Measurements from ENCODE around the gene LRRFIP1.

LRRFIP1 gene

DNA sequence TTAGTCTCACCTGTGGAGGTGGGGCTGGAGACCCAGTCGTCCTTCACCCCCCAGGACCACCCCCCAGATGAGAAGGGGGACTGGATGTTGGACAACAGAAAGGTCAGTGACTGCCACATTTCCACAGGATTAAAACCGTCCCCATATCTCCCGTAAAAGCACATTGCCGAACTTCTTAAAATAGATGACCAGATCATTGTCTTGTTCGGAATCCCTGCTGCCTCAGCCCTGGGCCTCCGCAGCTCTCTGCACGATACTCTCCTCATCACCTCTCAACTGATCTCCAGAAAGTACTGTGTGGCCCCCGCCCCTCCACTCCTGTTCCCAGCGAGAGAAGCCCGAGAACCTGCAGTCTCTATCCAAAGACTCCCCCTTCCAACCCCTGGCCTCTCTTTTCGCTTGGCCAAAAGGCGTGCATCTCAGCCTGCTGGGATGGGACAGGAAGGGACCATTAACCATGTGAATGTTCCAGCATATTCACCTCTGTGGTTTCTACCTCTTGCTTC is 13.2 kb downstream of the LRRFIP1 start:
- DNase-seq (ENCODE audit: low spot score), result no peak

DNA sequence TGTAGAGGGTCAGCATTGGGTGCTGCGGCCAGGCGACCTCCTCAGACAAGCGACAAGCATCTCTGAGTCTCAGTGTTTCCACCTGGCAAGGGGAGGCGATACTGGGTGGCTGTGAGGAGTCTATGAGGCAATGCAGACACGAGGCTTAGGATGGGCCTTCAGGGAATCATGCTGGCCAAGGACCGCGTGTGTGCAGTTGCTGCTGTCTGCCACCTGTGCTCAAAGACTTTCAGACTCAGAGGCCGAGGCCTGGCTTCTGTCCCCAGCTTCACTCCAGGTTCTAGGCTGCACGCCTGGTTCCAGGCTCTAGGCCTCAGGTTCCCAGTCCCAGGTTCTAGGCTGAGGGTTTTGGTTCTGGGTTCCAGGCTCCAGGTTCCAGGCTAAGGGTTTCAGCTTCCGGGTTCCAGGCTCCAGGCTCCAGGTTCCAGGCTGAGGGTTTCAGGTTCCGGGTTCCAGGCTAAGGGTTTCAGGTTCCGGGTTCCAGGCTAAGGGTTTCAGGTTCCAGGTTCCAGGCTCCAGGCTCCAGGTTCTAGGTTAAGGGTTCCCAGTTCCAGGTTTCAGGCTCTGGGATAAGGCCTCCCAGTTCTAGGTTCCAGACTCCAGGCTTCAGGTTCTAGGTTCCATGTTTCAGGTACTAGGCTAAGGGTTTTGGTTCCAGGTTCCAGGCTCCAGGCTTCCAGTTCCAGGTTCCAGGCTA is 14.8 kb downstream of the LRRFIP1 start:
- no peak for DNase-seq (ENCODE audit: low spot score)

DNA sequence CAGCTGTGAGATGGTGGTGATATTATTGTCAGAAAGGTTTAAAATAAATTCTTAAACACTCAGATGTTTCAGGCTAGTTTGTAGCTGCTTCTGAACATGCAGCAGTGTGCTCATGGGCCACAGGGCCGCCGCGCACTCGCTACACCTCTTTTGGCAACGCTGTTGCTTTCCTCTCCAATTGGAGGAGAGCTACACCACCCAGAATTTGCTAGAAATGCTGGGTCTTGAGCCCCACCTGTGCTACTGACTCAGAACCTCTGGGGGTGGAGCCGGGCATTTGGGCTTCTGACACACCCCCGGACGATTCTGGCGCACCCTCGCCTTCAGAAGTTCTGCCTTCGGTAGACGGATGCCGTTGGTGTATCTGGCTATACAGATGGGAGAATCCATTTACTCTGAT is 15.7 kb downstream of the LRRFIP1 start:
- DNase-seq (ENCODE audit: low spot score), result no peak

DNA sequence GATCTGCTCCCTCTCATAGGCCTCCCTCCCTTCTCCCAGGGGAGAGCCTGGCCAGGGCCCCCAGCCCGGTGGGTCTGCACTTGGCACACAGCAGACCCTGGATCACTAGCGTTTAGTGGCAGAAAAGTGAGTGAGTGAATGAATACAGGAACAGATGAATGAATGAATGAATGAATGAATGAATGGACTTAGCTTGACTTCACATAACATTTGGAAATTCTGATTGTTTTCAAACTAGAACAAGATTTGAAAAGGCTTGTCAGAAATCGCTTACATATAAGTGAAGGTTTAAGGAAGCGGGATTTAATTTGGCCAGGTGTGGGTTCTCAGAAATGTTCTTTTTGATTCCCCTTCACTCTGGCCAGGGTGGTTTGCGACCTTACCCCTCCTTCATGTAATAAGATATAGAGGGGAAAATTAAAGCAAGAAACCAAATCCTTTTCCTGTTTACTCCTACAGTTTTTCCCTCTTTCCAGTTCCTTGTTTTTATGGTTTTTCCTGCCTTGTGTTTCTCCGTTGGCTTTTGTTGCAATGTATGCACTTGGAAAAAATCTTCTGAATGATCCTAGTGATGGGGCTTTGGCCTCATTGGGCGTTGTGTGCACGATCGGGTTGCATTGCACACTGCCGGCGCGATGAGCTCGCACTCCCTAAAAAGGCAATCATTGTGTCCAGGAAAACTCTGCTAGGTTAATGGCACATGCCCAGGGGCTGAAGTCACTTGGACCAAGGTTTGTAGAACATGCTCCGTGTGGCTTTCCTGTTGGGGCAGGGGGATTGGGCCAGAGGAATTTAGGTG is 16.4 kb downstream of the LRRFIP1 start:
- DNase-seq (ENCODE audit: low spot score), result no peak

DNA sequence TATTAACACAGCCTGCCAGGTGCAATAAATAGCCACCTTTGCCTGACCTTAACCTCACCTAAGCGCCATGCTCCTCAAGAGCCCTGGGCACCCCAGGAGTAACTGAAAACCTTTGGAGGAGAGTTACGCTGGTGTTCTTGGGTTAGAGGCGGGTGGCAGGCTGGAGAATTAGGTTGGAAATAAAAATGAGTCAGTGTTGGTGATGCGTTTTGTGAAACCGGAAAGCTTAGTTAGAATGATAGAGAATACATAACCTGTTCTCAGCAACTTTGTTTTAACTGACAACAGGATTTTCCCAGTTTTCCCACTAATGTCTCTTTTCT is 17.0 kb downstream of the LRRFIP1 start:
- no peak for DNase-seq (ENCODE audit: low spot score)

DNA sequence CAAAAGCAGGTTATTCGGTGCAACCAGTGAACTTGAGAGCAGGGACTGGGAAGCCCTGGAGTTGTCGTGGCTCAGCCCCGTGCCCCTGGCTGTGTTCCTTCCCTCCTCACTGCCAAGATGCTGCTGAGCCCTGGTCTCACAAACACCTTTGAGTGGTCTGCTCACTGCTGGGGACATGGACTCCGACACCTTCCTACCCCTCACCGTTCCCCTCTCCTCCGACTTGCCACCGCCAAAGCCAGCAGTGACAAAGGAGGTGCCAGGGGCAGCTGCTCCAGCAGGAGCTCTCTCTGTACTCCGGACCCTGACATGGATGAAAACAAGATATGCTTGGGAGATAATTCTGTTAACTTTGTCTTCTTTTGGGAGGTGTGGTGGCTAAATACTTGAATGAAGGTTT is 17.9 kb downstream of the LRRFIP1 start:
- DNase-seq (ENCODE audit: low spot score), result no peak

DNA sequence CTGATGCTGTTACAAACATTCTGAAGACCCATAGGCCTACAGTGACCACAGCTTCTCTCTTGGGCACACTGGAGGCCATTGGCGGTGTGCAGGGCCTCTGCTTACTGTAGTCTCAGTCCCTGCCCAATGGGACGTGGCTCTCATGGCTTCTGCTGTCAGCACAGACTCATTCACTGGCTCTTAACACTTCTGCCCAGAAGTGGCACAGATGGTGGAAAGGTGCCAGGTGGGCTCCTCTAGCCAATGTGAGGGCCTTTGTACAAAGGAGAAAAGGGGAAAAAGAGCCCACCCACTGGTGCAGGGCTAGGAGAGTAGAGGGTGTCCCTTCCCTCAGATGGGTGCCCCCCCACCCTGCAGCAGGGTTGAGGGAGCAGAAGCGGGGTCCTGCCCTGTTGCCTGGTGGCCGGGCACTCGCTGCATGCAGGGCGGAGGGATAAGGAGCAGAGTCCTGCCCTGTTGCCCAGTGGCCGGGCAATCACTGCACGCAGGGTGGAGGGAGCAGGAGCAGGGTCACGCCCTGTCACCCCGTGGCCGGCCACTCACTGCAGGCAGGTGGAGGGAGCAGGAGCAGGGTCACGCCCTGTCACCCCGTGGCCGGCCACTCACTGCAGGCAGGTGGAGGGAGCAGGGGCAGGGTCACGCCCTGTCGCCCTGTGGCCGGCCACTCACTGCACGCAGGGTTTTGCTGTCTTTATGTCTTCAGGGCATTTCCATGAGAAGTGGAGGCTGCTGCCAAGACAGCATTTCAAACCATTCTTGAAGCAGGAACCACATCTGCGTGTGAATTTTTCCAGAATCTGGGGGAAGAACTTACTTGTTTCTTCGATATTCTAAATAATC is 20.0 kb downstream of the LRRFIP1 start:
- no peak for DNase-seq (ENCODE audit: low spot score)

DNA sequence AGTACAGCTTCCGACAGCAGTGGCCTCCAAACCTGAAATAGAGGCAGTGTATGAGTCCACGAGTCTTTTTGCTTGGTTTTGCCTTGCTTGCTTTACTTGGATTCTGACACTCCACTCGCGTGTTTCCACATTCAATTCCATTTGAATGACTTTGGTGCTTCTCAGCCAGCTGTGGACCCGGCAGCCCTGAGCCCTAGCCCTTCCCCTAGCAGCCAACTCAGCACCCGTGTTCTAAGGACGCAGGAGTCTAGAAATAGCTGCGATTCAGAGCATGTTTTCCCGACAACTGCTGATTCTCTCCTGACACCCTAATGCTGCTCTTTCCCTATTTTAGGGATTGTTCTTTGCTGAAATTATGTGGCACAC is 20.6 kb downstream of the LRRFIP1 start:
- no peak for DNase-seq (ENCODE audit: low spot score)

DNA sequence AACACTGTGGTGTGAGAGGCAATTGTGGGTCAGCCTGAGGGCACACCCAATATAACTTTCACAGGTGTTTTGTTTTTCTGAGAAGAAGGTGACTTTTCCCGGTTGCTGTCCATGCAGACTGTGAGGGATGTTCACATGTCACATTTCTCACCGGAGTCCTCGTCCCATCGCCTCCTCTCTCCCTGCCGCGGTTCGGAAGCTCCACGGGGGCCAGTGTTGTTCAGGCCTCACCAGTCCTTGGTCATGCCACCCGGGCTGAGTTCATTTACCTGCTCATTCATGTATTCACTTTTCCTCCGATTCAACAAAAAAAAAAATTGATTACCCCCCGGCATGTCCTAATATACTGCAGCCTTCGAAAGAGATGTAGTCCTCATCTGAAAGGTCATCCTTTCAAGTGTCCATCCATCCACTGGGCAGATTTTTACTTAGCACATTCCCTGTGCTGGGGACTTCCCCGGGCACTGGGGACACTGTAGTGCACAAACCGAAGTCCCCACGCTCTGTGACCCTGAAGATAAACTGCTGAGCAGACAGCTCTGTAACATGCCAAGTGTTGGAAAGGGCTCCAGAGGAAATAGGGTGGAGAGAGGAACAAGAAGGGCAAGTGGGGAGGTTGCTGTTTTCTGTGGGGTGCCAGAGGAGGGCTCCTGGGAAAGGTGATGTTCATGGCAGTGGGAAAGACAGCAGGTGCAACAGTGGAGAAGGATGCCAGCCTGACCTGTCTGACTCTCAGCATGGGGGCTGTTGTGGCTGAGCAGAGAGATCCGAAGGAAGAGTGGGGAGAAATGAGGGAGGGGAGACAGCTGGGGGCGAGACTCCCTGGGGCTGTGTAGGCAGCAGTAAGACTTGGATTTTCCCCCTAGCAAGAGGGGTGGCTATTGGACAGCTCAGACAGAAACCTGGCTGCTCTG is 22.4 kb downstream of the LRRFIP1 start:
- no peak for DNase-seq (ENCODE audit: low spot score)

DNA sequence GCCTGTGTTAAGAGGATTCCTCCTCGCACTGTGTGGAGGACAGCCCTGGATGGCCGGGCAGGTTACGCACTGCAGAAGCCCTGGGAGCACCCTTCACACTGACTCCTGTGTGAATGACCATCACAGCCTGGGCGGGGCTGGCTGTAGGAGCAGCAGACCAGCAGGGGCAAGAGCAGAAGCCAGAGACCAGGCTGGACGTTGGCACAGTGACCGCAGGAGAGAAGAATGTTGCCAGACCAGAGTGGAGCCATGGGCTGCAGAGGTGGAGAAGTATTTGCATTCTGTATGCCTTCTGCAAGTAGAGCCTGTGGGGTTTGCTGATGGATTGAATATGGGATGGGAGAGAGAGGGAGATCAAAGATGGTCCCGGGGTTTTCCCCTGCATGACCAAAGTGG is 23.1 kb downstream of the LRRFIP1 start:
- no peak for DNase-seq (ENCODE audit: low spot score)

DNA sequence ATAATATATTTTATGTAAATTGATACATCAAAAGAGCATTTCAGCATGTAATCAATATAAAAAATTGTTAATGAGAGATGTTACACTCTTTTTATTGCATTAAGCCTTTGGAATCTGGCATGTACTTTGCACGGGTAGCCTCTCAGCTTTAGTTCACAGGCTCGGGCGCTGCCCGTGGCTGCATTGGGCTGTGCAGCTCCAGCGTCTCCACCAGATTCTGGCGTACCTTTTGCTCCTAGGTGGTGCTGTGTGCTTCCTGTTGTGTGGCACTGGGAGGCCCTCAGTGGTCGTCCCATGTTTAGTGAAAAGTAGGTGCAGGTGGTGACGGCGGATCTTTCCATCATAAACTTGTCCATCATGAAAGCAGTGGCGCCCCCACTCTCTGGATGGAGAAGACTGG is 24.4 kb downstream of the LRRFIP1 start:
- no peak for DNase-seq (ENCODE audit: low spot score)

DNA sequence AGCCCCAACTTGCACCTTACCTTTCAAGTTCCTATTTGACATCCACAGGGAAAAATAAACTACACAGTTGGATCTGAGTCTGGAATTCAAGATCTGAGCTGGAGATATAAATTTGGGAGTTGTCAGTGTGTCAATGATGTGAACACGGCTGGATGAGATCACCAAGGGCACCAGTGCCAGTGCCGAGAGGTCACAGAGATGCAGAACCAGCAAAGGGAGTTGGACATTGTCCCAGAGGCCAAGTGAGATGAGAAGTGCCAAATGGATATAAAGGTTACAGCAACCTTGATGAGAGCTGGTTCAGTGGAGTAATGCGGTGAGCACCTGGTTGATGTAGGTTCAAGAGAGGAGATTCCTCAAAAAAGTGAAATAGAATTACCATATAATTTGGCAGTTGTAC is 24.8 kb downstream of the LRRFIP1 start:
- no peak for DNase-seq (ENCODE audit: low spot score)

DNA sequence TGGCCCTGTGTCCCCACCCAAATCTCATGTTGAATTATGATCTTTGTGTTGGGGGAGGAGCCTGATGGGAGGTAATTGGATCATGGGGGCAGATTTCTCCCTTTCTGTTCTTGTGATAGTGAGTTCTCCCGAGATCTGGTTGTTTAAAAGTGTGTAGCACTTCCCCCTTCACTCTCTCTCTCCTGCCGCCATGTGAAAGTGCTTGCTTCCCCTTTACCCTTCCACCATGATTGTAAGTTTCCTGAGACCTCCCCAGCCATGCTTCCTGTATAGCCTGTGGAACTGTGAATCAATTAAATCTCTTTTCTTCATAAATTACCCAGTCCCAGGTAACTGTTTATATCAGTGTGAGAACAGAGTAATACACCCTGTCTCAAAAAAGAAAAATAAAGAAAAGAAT is 25.5 kb downstream of the LRRFIP1 start:
- DNase-seq (ENCODE audit: low spot score), result no peak

DNA sequence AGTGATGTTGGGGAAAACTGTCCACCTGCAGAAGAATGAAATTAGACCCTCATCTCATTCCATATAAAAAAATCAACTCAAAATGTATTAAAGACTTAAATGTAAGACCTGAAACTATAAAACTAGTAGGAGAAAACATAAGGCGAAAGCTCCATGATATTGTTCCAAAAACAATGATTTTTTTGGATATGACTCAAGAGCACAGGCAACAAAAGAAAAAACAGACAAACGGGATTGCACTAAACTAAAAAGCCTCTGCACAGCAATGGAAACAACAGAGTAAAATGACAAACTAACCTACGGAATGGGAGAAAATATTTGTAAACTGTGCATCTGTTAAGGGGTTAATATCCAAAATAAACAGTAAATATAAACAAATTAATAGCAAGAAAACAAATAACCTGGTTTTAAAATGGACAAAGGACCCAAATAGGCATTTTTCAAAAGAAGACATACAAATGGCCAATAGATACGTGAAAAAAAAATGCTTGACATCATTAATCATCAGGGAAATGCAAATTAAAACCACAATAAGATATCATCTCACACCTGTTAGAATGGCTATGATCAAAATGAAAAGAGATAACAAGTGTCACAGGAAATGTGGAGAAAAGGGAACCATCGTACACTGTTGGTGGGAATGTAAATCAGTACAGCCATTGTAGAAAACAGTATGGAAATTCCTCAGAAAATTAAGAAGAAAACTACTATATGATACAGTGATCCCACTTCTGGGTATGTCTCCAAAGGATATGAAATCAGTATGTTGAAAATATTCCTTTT is 26.6 kb downstream of the LRRFIP1 start:
- DNase-seq (ENCODE audit: low spot score), result no peak

DNA sequence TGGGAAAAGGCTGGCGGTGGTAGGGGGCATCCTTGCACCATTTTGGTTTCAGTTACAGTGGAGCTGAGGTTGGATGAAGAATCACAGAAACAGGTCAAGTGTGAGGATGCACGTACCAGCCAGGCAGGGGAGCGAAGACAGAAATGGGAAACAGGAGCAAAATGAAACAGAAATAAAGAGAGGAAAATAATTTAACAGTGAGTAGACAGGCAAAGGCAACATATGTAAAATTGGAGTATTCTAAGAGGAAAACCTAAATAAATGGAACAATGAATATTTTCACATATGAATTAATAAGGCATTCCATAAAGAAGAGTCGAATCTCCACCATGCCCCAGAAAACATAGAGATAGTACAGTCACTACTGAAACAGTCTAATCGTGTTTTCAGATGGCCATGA is 29.7 kb downstream of the LRRFIP1 start:
- no peak for DNase-seq (ENCODE audit: low spot score)

DNA sequence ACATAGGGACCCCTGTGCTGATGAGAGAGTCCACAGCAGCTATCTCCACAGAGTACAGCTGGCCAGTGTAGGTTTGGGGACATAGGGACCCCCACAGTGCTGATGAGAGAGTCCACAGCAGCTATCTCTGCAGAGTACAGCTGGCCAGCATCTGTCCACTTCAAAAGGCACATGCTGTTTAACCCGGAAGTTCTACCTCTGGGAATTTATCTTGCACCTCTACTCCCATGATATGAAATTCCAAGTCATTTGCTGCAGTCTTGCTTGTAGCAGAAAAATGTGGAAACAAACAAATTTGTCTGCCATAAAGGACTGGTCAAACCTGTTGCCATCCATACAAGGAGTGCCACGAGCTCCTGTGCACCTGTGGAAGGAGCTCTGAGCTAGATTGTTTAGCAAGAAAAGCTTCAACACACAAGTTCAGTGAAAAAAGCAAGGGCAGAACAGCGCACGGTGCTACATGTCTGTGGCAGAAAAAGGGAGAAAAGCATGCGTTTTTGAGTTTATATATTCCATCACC is 33.1 kb downstream of the LRRFIP1 start:
- DNase-seq (ENCODE audit: low spot score), result no peak

DNA sequence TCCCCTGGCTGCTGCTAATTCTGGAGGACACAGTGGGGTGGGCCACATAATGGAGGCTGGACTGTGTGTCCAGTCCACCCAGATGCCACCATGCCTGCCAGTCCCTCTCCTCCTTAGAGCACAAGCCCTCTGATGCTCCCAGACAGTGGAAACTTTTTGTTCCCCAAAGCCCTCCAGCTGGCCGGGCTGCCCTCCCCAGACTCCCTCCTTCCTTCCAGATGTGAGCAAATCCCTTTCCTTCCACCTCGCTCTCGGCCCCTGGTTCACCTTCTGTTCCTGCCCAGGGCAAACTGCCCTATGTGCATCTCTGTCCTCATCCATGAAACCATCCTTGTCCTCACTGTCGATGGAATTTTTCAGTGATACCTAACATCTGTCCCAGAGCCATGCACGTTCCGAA is 33.9 kb downstream of the LRRFIP1 start:
- DNase-seq (ENCODE audit: low spot score), result no peak

DNA sequence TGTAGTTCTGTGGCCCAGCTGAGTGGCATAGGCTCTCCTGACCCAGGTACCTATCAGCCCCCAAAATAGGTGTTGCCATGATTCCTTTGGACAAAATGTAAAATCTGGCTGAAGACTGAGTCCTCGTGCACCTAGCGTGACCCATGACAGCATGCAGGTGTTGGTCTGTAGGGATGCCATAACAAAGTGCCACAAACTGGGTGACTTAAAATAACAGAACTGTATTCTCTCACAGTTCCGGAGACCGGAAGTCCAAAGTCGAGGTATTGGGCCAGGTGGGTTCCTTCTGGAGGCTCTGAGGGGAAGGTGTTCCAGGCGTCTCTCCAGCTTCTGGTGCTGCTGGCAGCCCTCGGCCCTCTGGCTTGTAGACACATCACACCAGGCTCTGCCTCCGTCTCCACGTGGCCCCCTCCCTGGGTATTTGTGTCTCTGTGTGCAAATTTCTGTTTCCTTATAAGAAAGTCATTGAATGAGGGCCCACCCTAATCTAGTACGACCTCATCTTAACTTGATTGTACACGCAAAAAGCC is 34.5 kb downstream of the LRRFIP1 start:
- DNase-seq (ENCODE audit: low spot score), result no peak

DNA sequence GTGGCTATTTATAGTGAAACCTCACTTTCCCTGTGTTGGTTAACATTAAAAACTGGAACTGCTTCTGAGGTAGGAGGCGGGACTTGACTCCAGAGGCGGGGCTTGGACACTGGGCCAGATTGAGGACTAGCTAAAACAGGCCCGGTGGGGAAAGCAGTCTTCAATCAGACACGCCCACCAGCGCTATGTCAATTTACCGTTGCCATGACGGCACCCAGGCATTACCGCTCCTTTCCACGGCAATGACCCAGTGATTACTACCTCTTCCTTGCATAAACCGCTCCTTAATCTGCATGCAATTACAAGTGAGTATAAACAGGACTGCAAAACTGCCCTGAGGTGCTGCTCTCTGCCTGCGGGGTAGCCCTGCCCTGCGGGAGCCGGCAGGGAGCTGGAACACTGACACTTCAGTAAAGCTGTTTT is 35.3 kb downstream of the LRRFIP1 start:
- no peak for DNase-seq (ENCODE audit: low spot score)

DNA sequence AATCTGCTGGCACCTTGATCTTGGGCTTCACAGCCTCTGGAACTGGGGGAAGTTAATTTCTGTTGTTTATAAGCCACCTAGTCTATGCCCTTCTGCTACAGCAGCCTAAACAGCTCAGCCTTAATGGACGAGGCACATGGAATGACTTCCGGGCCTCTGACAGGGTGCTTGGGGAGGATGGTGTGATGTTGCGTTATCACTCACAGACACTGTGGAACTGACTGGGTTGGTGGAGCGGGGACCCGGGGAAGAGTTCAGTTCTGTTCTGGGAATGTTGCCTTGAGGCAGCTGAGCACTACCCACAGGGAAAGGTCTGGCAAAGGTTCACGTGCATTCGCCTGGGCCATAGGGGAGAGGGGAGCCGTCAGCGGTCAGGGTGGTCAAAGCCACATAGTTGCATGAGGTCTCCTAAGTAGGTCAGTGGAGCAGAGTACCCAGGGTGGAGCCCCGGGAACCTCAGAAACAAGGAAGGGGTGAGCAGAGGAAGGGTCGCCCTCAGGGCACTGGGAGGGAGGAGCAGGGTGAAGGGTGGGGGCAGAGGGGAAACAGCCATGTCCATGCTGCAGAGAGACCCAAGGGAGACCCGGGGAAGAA is 36.2 kb downstream of the LRRFIP1 start:
- DNase-seq (ENCODE audit: low spot score), result no peak

Data from putamen (tissue), 1 donor.